HG02943 (cell line): ENCODE measurements around the gene RAPGEF5.
"Not testable (repeated sequence)": the region's sequence is repeated elsewhere in the genome, so short reads cannot be mapped to it uniquely, and the experiment has no call there.

ENCODE experiments used
- ATAC-seq: cut with Tn5 transposase; IDR thresholded peaks from one replicate; pipeline ENCODE4 v1.9.1; 2021; ENCODE audit warnings: mild to moderate bottlenecking, low read depth, moderate library complexity; ENCODE audit not compliant: unreplicated experiment

Gene RAPGEF5

GRCh38 chr7:22105550-22105949 is 251.4 kb downstream of the RAPGEF5 start:
- no peak for ATAC-seq

- ATAC-seq, result no peak
These were observed 262.3 kb downstream of the RAPGEF5 start for GRCh38 chr7:22094413-22095342.

GRCh38 chr7:22093936-22094335 is 263.0 kb downstream of the RAPGEF5 start:
- ATAC-seq, result no peak

- ATAC-seq, result no peak
These were observed 264.0 kb downstream of the RAPGEF5 start for GRCh38 chr7:22093001-22093400.

GRCh38 chr7:22090958-22091525 is 265.9 kb downstream of the RAPGEF5 start:
- ATAC-seq, result not testable (repeated sequence)

GRCh38 chr7:22090512-22090911 is 266.4 kb downstream of the RAPGEF5 start:
- ATAC-seq, result no peak

- ATAC-seq, result no peak
These were observed 266.8 kb downstream of the RAPGEF5 start for GRCh38 chr7:22090107-22090506.

GRCh38 chr7:22088827-22089226 is 268.1 kb downstream of the RAPGEF5 start:
- no peak for ATAC-seq

- ATAC-seq, result no peak
These were observed 269.1 kb downstream of the RAPGEF5 start for GRCh38 chr7:22087861-22088260.

- no peak for ATAC-seq
These were observed 273.2 kb downstream of the RAPGEF5 start for GRCh38 chr7:22083704-22084240.

GRCh38 chr7:22082886-22083703 is 273.9 kb downstream of the RAPGEF5 start:
- peak; percentile 96 for ATAC-seq

GRCh38 chr7:22082553-22082885 is 274.4 kb downstream of the RAPGEF5 start:
- ATAC-seq, result no peak

GRCh38 chr7:22080219-22080618 is 276.7 kb downstream of the RAPGEF5 start:
- not testable (repeated sequence) for ATAC-seq

GRCh38 chr7:22078872-22079271 is 278.1 kb downstream of the RAPGEF5 start:
- not testable (repeated sequence) for ATAC-seq

GRCh38 chr7:22075561-22075960 is 281.4 kb downstream of the RAPGEF5 start:
- ATAC-seq, result no peak

GRCh38 chr7:22074897-22075296 is 282.1 kb downstream of the RAPGEF5 start:
- ATAC-seq, result no peak
